Measurements from ENCODE around the gene KCNK16.

DNA sequence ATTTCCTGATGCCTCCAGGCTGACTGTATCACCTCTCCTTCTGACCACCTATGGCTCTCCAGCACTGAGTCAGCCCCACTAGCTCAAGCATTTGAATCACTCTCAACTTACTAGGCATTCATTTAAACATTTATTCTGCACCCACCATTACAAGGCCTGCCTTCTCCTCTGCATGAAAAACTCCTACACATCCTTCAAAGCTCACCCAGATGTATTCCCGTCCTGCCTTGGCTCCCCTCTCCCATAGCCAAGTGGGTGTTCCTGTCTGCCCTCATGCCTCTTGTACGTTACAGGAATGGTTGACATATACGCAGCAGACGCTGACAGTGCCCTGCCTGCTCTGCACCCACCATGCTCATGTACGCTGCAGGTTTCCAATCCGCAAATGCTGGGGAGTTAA is 29.9 kb downstream of the KCNK16 start:
- TF ChIP-seq, protein P1, sequence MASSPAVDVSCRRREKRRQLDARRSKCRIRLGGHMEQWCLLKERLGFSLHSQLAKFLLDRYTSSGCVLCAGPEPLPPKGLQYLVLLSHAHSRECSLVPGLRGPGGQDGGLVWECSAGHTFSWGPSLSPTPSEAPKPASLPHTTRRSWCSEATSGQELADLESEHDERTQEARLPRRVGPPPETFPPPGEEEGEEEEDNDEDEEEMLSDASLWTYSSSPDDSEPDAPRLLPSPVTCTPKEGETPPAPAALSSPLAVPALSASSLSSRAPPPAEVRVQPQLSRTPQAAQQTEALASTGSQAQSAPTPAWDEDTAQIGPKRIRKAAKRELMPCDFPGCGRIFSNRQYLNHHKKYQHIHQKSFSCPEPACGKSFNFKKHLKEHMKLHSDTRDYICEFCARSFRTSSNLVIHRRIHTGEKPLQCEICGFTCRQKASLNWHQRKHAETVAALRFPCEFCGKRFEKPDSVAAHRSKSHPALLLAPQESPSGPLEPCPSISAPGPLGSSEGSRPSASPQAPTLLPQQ (tag by site-specific recombination; IDR thresholded peaks at IDR 0.05): no peak
- TF ChIP-seq, protein P2, sequence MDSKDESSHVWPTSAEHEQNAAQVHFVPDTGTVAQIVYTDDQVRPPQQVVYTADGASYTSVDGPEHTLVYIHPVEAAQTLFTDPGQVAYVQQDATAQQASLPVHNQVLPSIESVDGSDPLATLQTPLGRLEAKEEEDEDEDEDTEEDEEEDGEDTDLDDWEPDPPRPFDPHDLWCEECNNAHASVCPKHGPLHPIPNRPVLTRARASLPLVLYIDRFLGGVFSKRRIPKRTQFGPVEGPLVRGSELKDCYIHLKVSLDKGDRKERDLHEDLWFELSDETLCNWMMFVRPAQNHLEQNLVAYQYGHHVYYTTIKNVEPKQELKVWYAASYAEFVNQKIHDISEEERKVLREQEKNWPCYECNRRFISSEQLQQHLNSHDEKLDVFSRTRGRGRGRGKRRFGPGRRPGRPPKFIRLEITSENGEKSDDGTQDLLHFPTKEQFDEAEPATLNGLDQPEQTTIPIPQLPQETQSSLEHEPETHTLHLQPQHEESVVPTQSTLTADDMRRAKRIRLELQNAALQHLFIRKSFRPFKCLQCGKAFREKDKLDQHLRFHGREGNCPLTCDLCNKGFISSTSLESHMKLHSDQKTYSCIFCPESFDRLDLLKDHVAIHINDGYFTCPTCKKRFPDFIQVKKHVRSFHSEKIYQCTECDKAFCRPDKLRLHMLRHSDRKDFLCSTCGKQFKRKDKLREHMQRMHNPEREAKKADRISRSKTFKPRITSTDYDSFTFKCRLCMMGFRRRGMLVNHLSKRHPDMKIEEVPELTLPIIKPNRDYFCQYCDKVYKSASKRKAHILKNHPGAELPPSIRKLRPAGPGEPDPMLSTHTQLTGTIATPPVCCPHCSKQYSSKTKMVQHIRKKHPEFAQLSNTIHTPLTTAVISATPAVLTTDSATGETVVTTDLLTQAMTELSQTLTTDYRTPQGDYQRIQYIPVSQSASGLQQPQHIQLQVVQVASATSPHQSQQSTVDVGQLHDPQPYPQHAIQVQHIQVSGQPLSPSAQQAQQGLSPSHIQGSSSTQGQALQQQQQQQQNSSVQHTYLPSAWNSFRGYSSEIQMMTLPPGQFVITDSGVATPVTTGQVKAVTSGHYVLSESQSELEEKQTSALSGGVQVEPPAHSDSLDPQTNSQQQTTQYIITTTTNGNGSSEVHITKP (tag by site-specific recombination; IDR thresholded peaks at IDR 0.05): no peak
- TF ChIP-seq ZBTB20 (tag by site-specific recombination; IDR thresholded peaks at IDR 0.05) (no peak), HOXD13 (CRISPR knock-in tag; IDR thresholded peaks at IDR 0.05; ENCODE audit: borderline replicate concordance) (no peak), GLIS1 (tag by site-specific recombination; IDR thresholded peaks at IDR 0.05) (no peak), ZNF623 (tag by site-specific recombination; IDR thresholded peaks at IDR 0.05) (no peak), ZNF558 (tag by site-specific recombination; IDR thresholded peaks at IDR 0.05) (no peak), ZNF843 (tag by site-specific recombination; IDR thresholded peaks at IDR 0.05) (no peak)
- TF ChIP-seq, protein P3, sequence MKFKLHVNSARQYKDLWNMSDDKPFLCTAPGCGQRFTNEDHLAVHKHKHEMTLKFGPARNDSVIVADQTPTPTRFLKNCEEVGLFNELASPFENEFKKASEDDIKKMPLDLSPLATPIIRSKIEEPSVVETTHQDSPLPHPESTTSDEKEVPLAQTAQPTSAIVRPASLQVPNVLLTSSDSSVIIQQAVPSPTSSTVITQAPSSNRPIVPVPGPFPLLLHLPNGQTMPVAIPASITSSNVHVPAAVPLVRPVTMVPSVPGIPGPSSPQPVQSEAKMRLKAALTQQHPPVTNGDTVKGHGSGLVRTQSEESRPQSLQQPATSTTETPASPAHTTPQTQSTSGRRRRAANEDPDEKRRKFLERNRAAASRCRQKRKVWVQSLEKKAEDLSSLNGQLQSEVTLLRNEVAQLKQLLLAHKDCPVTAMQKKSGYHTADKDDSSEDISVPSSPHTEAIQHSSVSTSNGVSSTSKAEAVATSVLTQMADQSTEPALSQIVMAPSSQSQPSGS (tag by site-specific recombination; IDR thresholded peaks at IDR 0.05; ENCODE audit: low read depth): no peak
- TF ChIP-seq, protein P4, sequence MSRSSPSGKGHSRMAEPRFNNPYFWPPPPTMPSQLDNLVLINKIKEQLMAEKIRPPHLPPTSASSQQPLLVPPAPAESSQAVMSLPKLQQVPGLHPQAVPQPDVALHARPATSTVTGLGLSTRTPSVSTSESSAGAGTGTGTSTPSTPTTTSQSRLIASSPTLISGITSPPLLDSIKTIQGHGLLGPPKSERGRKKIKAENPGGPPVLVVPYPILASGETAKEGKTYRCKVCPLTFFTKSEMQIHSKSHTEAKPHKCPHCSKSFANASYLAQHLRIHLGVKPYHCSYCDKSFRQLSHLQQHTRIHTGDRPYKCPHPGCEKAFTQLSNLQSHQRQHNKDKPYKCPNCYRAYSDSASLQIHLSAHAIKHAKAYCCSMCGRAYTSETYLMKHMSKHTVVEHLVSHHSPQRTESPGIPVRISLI (tag by site-specific recombination; IDR thresholded peaks at IDR 0.05): no peak
- TF ChIP-seq, protein P5, sequence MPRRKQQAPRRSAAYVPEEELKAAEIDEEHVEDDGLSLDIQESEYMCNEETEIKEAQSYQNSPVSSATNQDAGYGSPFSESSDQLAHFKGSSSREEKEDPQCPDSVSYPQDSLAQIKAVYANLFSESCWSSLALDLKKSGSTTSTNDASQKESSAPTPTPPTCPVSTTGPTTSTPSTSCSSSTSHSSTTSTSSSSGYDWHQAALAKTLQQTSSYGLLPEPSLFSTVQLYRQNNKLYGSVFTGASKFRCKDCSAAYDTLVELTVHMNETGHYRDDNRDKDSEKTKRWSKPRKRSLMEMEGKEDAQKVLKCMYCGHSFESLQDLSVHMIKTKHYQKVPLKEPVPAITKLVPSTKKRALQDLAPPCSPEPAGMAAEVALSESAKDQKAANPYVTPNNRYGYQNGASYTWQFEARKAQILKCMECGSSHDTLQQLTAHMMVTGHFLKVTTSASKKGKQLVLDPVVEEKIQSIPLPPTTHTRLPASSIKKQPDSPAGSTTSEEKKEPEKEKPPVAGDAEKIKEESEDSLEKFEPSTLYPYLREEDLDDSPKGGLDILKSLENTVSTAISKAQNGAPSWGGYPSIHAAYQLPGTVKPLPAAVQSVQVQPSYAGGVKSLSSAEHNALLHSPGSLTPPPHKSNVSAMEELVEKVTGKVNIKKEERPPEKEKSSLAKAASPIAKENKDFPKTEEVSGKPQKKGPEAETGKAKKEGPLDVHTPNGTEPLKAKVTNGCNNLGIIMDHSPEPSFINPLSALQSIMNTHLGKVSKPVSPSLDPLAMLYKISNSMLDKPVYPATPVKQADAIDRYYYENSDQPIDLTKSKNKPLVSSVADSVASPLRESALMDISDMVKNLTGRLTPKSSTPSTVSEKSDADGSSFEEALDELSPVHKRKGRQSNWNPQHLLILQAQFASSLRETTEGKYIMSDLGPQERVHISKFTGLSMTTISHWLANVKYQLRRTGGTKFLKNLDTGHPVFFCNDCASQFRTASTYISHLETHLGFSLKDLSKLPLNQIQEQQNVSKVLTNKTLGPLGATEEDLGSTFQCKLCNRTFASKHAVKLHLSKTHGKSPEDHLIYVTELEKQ (tag by site-specific recombination; IDR thresholded peaks at IDR 0.05; ENCODE audit: borderline replicate concordance): no peak
- TF ChIP-seq, protein P6, sequence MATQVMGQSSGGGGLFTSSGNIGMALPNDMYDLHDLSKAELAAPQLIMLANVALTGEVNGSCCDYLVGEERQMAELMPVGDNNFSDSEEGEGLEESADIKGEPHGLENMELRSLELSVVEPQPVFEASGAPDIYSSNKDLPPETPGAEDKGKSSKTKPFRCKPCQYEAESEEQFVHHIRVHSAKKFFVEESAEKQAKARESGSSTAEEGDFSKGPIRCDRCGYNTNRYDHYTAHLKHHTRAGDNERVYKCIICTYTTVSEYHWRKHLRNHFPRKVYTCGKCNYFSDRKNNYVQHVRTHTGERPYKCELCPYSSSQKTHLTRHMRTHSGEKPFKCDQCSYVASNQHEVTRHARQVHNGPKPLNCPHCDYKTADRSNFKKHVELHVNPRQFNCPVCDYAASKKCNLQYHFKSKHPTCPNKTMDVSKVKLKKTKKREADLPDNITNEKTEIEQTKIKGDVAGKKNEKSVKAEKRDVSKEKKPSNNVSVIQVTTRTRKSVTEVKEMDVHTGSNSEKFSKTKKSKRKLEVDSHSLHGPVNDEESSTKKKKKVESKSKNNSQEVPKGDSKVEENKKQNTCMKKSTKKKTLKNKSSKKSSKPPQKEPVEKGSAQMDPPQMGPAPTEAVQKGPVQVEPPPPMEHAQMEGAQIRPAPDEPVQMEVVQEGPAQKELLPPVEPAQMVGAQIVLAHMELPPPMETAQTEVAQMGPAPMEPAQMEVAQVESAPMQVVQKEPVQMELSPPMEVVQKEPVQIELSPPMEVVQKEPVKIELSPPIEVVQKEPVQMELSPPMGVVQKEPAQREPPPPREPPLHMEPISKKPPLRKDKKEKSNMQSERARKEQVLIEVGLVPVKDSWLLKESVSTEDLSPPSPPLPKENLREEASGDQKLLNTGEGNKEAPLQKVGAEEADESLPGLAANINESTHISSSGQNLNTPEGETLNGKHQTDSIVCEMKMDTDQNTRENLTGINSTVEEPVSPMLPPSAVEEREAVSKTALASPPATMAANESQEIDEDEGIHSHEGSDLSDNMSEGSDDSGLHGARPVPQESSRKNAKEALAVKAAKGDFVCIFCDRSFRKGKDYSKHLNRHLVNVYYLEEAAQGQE (tag by site-specific recombination; IDR thresholded peaks at IDR 0.05): no peak
- TF ChIP-seq, protein P7, sequence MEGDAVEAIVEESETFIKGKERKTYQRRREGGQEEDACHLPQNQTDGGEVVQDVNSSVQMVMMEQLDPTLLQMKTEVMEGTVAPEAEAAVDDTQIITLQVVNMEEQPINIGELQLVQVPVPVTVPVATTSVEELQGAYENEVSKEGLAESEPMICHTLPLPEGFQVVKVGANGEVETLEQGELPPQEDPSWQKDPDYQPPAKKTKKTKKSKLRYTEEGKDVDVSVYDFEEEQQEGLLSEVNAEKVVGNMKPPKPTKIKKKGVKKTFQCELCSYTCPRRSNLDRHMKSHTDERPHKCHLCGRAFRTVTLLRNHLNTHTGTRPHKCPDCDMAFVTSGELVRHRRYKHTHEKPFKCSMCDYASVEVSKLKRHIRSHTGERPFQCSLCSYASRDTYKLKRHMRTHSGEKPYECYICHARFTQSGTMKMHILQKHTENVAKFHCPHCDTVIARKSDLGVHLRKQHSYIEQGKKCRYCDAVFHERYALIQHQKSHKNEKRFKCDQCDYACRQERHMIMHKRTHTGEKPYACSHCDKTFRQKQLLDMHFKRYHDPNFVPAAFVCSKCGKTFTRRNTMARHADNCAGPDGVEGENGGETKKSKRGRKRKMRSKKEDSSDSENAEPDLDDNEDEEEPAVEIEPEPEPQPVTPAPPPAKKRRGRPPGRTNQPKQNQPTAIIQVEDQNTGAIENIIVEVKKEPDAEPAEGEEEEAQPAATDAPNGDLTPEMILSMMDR (tag by site-specific recombination; IDR thresholded peaks at IDR 0.05): no peak

Data from HEK293 (cell line).